HG03457 (cell line): ENCODE measurements around the gene TBXAS1.

Experiments used
- ATAC-seq: cut with Tn5 transposase; IDR thresholded peaks from one replicate; pipeline ENCODE4 v1.9.1; 2021; ENCODE audit warnings: moderate number of reproducible peaks; ENCODE audit not compliant: unreplicated experiment

The TBXAS1 gene

GRCh38 chr7:140018125-140019043, 189.3 kb downstream of the TBXAS1 start:
- ATAC-seq, result no peak

GRCh38 chr7:140019172-140019571, 190.1 kb downstream of the TBXAS1 start:
- no peak for ATAC-seq

GRCh38 chr7:140019606-140020005, 190.5 kb downstream of the TBXAS1 start:
- ATAC-seq, result no peak

GRCh38 chr7:140021603-140022002, 192.5 kb downstream of the TBXAS1 start:
- no peak for ATAC-seq

GRCh38 chr7:140022582-140023211, 193.6 kb downstream of the TBXAS1 start:
- ATAC-seq, result no peak

- no peak for ATAC-seq
Observed at GRCh38 chr7:140023728-140024127, 194.7 kb downstream of the TBXAS1 start.

GRCh38 chr7:140024585-140024984, 195.5 kb downstream of the TBXAS1 start:
- ATAC-seq, result no peak

- no peak for ATAC-seq
Observed at GRCh38 chr7:140025241-140025640, 196.2 kb downstream of the TBXAS1 start.

GRCh38 chr7:140025814-140026433, 196.9 kb downstream of the TBXAS1 start:
- ATAC-seq, result no peak

GRCh38 chr7:140026935-140027334, 197.9 kb downstream of the TBXAS1 start:
- ATAC-seq, result no peak

- ATAC-seq, result no peak
Observed at GRCh38 chr7:140027858-140028257, 198.8 kb downstream of the TBXAS1 start.

- no peak for ATAC-seq
Observed at GRCh38 chr7:140028311-140028710, 199.2 kb downstream of the TBXAS1 start.

- no peak for ATAC-seq
Observed at GRCh38 chr7:140029072-140029471, 200.0 kb downstream of the TBXAS1 start.

- no peak for ATAC-seq
Observed at GRCh38 chr7:140031364-140031763, 202.3 kb downstream of the TBXAS1 start.

GRCh38 chr7:140033036-140033435, 204.0 kb downstream of the TBXAS1 start:
- no peak for ATAC-seq

GRCh38 chr7:140033779-140034363, 204.8 kb downstream of the TBXAS1 start:
- ATAC-seq, result no peak

- ATAC-seq, result no peak
Observed at GRCh38 chr7:140034421-140034820, 205.4 kb downstream of the TBXAS1 start.

GRCh38 chr7:140035400-140036223, 206.5 kb downstream of the TBXAS1 start:
- ATAC-seq, result no peak

GRCh38 chr7:140036224-140036962, 207.3 kb downstream of the TBXAS1 start:
- ATAC-seq, result no peak

GRCh38 chr7:140039066-140039465, 210.0 kb downstream of the TBXAS1 start:
- ATAC-seq, result no peak
